MCF 10A (cell line): Measurements from ENCODE around the gene CMTM2. TPM values are rescaled to one million over a fixed set of nuclear protein-coding genes. Genes with fewer than 3 reads are reported as not detected.
A peak's percentile ranks its signal among the peaks of the same experiment; 100 is the strongest.

Source experiments
- BruUV-seq: library from RNA; stranded (reverse); fragments of 400-500 nt; replicated peaks from 2 replicates; lab custom pipeline; 2021; lab: Mats Ljungman, UMichigan
- CTCF ChIA-PET: fragments of 300-600 bp; sonication (Branson Sonifier 250); formaldehyde crosslinking; extraction: SDS; loops from one replicate; lab custom pipeline; 2021; ENCODE audit warnings: antibody characterized with exemption, inconsistent platforms; lab: Yijun Ruan, JAX
- POLR2A ChIA-PET: fragments of 300-600, 350-650 bp; sonication (Branson Sonifier 250); formaldehyde crosslinking; extraction: SDS; loops from one replicate; lab custom pipeline; 2020; ENCODE audit warnings: antibody characterized with exemption, inconsistent platforms; lab: Yijun Ruan, JAX
- DNase-seq: peaks from one replicate; pipeline ENCODE4 v3.0.0-alpha.2; 2018; ENCODE audit not compliant: unreplicated experiment
- H3K27ac Mint-ChIP-seq: one replicate; pipeline ENCODE4 v1.8.0; 2022; ENCODE audit warnings: mild to moderate bottlenecking, low read depth, mixed read lengths; ENCODE audit not compliant: unreplicated experiment
- H3K27me3 Mint-ChIP-seq: one replicate; pipeline ENCODE4 v1.8.0; 2022; ENCODE audit warnings: mixed read lengths; ENCODE audit not compliant: insufficient read depth, unreplicated experiment
- H3K36me3 Mint-ChIP-seq: one replicate; pipeline ENCODE4 v1.8.0; 2022; ENCODE audit warnings: mild to moderate bottlenecking, moderate library complexity, mixed read lengths; ENCODE audit not compliant: insufficient read depth, unreplicated experiment
- H3K4me1 Mint-ChIP-seq: one replicate; pipeline ENCODE4 v1.8.0; 2022; ENCODE audit warnings: mixed read lengths; ENCODE audit not compliant: insufficient read depth, unreplicated experiment
- H3K4me3 Mint-ChIP-seq: one replicate; pipeline ENCODE4 v1.8.0; 2022; ENCODE audit warnings: mild to moderate bottlenecking, moderate library complexity, mixed read lengths; ENCODE audit not compliant: unreplicated experiment
- H3K9me3 Mint-ChIP-seq: one replicate; pipeline ENCODE4 v1.8.0; 2022; ENCODE audit warnings: mixed read lengths; ENCODE audit not compliant: unreplicated experiment
- intact Hi-C: fragments of 100-400 bp; cut with micrococcal nuclease; formaldehyde crosslinking; loops from 2 replicates; pipeline ENCODE4 v1.14.1; 2022
- total RNA-seq: library from RNA; stranded (reverse); gene quantifications from 2 replicates; pipeline ENCODE4 v1.2.3, GENCODE V29; 2022
- TF ChIP-seq, protein P1 (sequence below): fragments of 200-600 bp; IDR thresholded peaks from one replicate; pipeline ENCODE4 v1.8.0; 2022; ENCODE audit warnings: antibody characterized with exemption, mild to moderate bottlenecking; ENCODE audit not compliant: unreplicated experiment

Gene CMTM2
- total RNA-seq, 1 experiment from 2014 or later = not detected

DNA sequence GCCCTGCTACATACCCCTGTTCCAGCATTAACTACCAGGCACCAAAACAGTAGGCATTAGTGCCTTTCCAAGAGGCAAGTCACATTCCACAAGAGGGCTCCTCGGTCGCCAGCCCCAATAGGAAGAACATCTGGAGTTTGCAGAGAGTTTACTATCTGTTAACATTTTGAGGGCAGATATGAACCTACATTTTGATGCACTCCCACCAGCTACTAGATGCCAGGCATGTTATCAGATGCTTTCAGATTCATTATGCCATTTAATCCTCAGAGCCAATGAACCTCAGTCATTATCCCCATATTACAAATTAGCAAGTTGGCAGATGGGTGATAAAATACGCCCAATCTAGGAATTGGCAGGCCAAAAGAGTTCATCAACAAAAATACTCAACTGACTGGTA is 4.2 kb upstream of the CMTM2 start:
- Mint-ChIP-seq H3K27me3 (no peaks in the 10 kb centered on the region), H3K9me3 (no peaks in the 10 kb centered on the region), H3K36me3 (no peaks in the 10 kb centered on the region), H3K4me1 (peaks cover 6% of the 10 kb centered on the region), H3K4me3 (no peak overlapping the region), H3K27ac (no peak overlapping the region)
- no peak for DNase-seq
- POLR2A ChIA-PET = interaction anchor here (1.6 kb wide), 1 partner anchor 22 kb away, joined by 3 read pairs; the partner anchor contains the start of gene CKLF
- CTCF ChIA-PET = interaction anchor here (0.6 to 2.8 kb wide), 6 partner anchors 11 to 170 kb away, joined by 3 to 11 read pairs (median 3); no protein-coding TSS in a partner anchor
- BruUV-seq = no TSS peak
- intact Hi-C loops = no loop called here
- TF ChIP-seq, protein P1, sequence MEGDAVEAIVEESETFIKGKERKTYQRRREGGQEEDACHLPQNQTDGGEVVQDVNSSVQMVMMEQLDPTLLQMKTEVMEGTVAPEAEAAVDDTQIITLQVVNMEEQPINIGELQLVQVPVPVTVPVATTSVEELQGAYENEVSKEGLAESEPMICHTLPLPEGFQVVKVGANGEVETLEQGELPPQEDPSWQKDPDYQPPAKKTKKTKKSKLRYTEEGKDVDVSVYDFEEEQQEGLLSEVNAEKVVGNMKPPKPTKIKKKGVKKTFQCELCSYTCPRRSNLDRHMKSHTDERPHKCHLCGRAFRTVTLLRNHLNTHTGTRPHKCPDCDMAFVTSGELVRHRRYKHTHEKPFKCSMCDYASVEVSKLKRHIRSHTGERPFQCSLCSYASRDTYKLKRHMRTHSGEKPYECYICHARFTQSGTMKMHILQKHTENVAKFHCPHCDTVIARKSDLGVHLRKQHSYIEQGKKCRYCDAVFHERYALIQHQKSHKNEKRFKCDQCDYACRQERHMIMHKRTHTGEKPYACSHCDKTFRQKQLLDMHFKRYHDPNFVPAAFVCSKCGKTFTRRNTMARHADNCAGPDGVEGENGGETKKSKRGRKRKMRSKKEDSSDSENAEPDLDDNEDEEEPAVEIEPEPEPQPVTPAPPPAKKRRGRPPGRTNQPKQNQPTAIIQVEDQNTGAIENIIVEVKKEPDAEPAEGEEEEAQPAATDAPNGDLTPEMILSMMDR = no peak

DNA sequence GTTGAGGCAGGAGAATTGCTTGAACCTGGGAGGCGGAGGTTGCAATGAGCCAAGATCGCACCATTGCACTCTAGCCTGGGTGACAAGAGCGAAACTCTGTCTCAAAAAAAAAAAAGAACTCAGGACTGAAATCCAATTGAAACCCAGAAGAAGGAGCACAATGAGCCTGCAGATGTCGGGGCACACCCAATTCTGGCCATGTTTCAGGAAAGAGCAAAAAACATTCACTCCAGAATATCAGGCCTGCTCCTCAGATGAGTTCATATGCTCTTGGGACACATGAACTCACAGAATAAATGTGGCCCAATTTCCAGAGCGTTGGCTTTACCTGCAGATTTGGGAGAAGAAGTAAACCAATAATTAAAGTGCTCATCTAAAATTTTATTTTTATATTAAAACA is 3.0 kb upstream of the CMTM2 start:
- no TSS peak for BruUV-seq
- no peaks in the 10 kb centered on the region for H3K9me3 Mint-ChIP-seq
- TF ChIP-seq, protein P1 = no peak

GRCh38 chr16:66580605-66581209 is 1.4 kb downstream of the CMTM2 start:
- Mint-ChIP-seq H3K4me1 (peaks cover 22% of the 10 kb centered on the region), H3K9me3 (no peaks in the 10 kb centered on the region), H3K4me3 (no peak overlapping the region), H3K27me3 (no peaks in the 10 kb centered on the region), H3K36me3 (peaks cover 6% of the 10 kb centered on the region), H3K27ac (peak overlapping the region; percentile 32)
- intact Hi-C loops = no loop called here
- CTCF ChIA-PET = interaction anchor here (0.5 to 4.0 kb wide), 12 partner anchors 10 to 287 kb away, joined by 3 to 19 read pairs (median 4); no protein-coding TSS in a partner anchor
- BruUV-seq = no TSS peak
- POLR2A ChIA-PET = interaction anchor here (0.7 to 3.7 kb wide), 8 partner anchors 10 to 173 kb away, joined by 3 to 23 read pairs (median 4); no protein-coding TSS in a partner anchor
- TF ChIP-seq, protein P1 = no peak
- peak; percentile 85 for DNase-seq

More for the DNA sequence above, 3.0 kb upstream of the CMTM2 start:
- ChIA-PET POLR2A (interaction anchor here (1.0 kb wide), 1 partner anchor 23 kb away, joined by 4 read pairs; no protein-coding TSS in a partner anchor), CTCF (interaction anchor here (1.3 to 1.6 kb wide), 2 partner anchors 12 to 169 kb away, joined by 3 read pairs; no protein-coding TSS in a partner anchor)
- Mint-ChIP-seq H3K27me3 (no peaks in the 10 kb centered on the region), H3K4me3 (no peak overlapping the region), H3K36me3 (no peaks in the 10 kb centered on the region), H3K4me1 (peaks cover 15% of the 10 kb centered on the region), H3K27ac (no peak overlapping the region)
- intact Hi-C loops = no loop called here
- no peak for DNase-seq

DNA sequence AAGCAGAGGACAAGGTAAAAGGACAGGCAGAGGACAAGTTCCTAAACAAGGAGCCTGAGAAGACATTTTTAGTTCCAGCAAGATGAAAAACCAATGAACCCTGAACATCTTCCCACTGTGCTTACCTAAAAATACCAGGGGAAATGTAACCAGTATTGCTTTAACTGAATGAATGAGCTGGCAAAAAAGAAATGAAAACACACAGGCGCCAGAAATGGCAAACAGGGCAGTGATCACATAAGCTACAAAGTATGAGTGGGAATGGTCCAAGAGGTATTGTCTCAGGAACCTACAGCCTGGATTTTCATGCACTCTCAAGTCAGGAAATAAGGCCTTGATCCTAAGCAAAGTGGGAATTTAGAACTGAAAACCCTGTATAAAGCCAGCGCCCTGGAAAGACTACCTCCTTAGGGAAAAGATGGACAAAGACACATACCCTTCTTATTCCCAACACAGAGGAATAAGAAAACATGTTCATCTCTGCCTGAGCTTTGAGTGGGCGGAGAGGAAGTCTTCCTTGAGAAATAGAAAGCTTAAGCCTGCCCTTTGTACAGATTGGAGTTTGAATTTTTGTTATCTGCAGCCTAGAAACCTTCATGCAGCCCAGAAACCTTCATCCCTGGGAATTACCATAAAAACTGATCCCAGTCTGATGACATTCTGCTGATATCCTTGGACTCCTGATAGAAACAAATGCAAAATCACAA is 2.1 kb downstream of the CMTM2 start:
- Mint-ChIP-seq H3K27me3 (no peaks in the 10 kb centered on the region), H3K27ac (peak overlapping the region; percentile 32), H3K4me3 (no peak overlapping the region), H3K4me1 (peaks cover 22% of the 10 kb centered on the region), H3K9me3 (no peaks in the 10 kb centered on the region), H3K36me3 (peaks cover 6% of the 10 kb centered on the region)
- ChIA-PET CTCF (interaction anchor here (0.5 to 4.0 kb wide), 9 partner anchors 9 to 223 kb away, joined by 3 to 19 read pairs (median 5); no protein-coding TSS in a partner anchor), POLR2A (interaction anchor here (0.7 to 3.7 kb wide), 7 partner anchors 11 to 173 kb away, joined by 3 to 23 read pairs (median 3); no protein-coding TSS in a partner anchor)
- BruUV-seq = no TSS peak
- TF ChIP-seq, protein P1 = no peak
- intact Hi-C loops = no loop called here
- DNase-seq = peak; percentile 18
